ENCODE data around the gene PARVB. TPM values are rescaled to one million over a fixed set of nuclear protein-coding genes. Genes with fewer than 3 reads are reported as not detected.

The PARVB gene, protein sequence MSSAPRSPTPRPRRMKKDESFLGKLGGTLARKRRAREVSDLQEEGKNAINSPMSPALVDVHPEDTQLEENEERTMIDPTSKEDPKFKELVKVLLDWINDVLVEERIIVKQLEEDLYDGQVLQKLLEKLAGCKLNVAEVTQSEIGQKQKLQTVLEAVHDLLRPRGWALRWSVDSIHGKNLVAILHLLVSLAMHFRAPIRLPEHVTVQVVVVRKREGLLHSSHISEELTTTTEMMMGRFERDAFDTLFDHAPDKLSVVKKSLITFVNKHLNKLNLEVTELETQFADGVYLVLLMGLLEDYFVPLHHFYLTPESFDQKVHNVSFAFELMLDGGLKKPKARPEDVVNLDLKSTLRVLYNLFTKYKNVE
- 34.2 and 43.8 TPM in 2 replicates for total RNA-seq

GRCh38 chr22:44024288-44024921 lies at the start of gene PARVB:
PARVB (plus strand) TSS chr22:44024302; CDS start chr22:44024340, 38 bp downstream.

GRCh38 chr22:44180706-44181032 lies 156.6 kb downstream of the PARVB start, which contains the start of gene PARVG:
PARVG (plus strand) TSS chr22:44180925; CDS start chr22:44183330, 2,405 bp downstream.

Other genes with a start within 250 kb of the PARVB start
- 5.9 and 8.2 TPM in 2 replicates for gene EFCAB6, start 212.0 kb upstream of the PARVB start, total RNA-seq
- gene SULT4A1, start 161.8 kb upstream of the PARVB start, total RNA-seq: 0.43 and 1.4 TPM in 2 replicates
- gene PNPLA5, start 132.3 kb upstream of the PARVB start, total RNA-seq: 0.13 TPM in 1 of 2 replicates, not detected in the other
- 2.4 and 8.2 TPM in 2 replicates for gene PNPLA3, start 100.5 kb upstream of the PARVB start, total RNA-seq
- gene SAMM50, start 68.9 kb upstream of the PARVB start, total RNA-seq: 52.9 and 53.9 TPM in 2 replicates
- gene PARVG, start 156.6 kb downstream of the PARVB start, total RNA-seq: 0.11 TPM in 1 of 2 replicates, not detected in the other

Data from articular chondrocyte of knee joint (primary cell).